ENCODE measurements around the gene SLC16A10.
"Not testable (repeated sequence)": the region's sequence is repeated elsewhere in the genome, so short reads cannot be mapped to it uniquely, and the experiment has no call there.

The SLC16A10 gene

GRCh38 chr6:111070105-111071005 is 16.9 kb upstream of the SLC16A10 start:
- TF ChIP-seq ZNF274 (IDR thresholded peaks at IDR 0.05; ENCODE audit: low read depth, low read length): no peak

GRCh38 chr6:111072801-111073360 is 14.4 kb upstream of the SLC16A10 start:
- TF ChIP-seq ZNF274 (IDR thresholded peaks at IDR 0.05; ENCODE audit: low read depth, low read length): no peak
- H3K4me3 ChIP-seq (ENCODE audit: low read length): no peak overlapping the region

More at GRCh38 chr6:111070105-111071005, 16.9 kb upstream of the SLC16A10 start:
- H3K4me3 ChIP-seq (ENCODE audit: low read length): no peak overlapping the region

GRCh38 chr6:111074311-111074710 is 13.0 kb upstream of the SLC16A10 start:
- H3K4me3 ChIP-seq (ENCODE audit: low read length): no peak overlapping the region
- TF ChIP-seq ZNF274 (IDR thresholded peaks at IDR 0.05; ENCODE audit: low read depth, low read length): no peak

- no peak for TF ChIP-seq ZNF274 (IDR thresholded peaks at IDR 0.05; ENCODE audit: low read depth, low read length)
- no peak overlapping the region for H3K4me3 ChIP-seq (ENCODE audit: low read length)
Measured at GRCh38 chr6:111076024-111076695, 11.1 kb upstream of the SLC16A10 start.

- TF ChIP-seq ZNF274 (IDR thresholded peaks at IDR 0.05; ENCODE audit: low read depth, low read length): no peak
- no peak overlapping the region for H3K4me3 ChIP-seq (ENCODE audit: low read length)
Measured at GRCh38 chr6:111080698-111081097, 6.6 kb upstream of the SLC16A10 start.

- TF ChIP-seq ZNF274 (IDR thresholded peaks at IDR 0.05; ENCODE audit: low read depth, low read length): no peak
- peak overlapping the region; percentile 65 for H3K4me3 ChIP-seq (ENCODE audit: low read length)
Measured at GRCh38 chr6:111086685-111087084, 618 bp upstream of the SLC16A10 start.

- peak overlapping the region; percentile 65 for H3K4me3 ChIP-seq (ENCODE audit: low read length)
- no peak for TF ChIP-seq ZNF274 (IDR thresholded peaks at IDR 0.05; ENCODE audit: low read depth, low read length)
Measured at GRCh38 chr6:111087871-111088667, 766 bp downstream of the SLC16A10 start.

GRCh38 chr6:111088668-111089003 is 1.3 kb downstream of the SLC16A10 start:
- peak overlapping the region; percentile 65 for H3K4me3 ChIP-seq (ENCODE audit: low read length)

GRCh38 chr6:111090766-111091165 is 3.5 kb downstream of the SLC16A10 start:
- no peak for TF ChIP-seq ZNF274 (IDR thresholded peaks at IDR 0.05; ENCODE audit: low read depth, low read length)
- no peak overlapping the region for H3K4me3 ChIP-seq (ENCODE audit: low read length)

More at GRCh38 chr6:111088668-111089003, 1.3 kb downstream of the SLC16A10 start:
- no peak for TF ChIP-seq ZNF274 (IDR thresholded peaks at IDR 0.05; ENCODE audit: low read depth, low read length)

GRCh38 chr6:111091987-111092386 is 4.7 kb downstream of the SLC16A10 start:
- no peak for TF ChIP-seq ZNF274 (IDR thresholded peaks at IDR 0.05; ENCODE audit: low read depth, low read length)
- H3K4me3 ChIP-seq (ENCODE audit: low read length): no peak overlapping the region

- H3K4me3 ChIP-seq (ENCODE audit: low read length): not testable (repeated sequence)
Measured at GRCh38 chr6:111095488-111095887, 8.2 kb downstream of the SLC16A10 start.

GRCh38 chr6:111096246-111096645 is 8.9 kb downstream of the SLC16A10 start:
- TF ChIP-seq ZNF274 (IDR thresholded peaks at IDR 0.05; ENCODE audit: low read depth, low read length): no peak

GRCh38 chr6:111098597-111098996 is 11.3 kb downstream of the SLC16A10 start:
- no peak for TF ChIP-seq ZNF274 (IDR thresholded peaks at IDR 0.05; ENCODE audit: low read depth, low read length)
- no peak overlapping the region for H3K4me3 ChIP-seq (ENCODE audit: low read length)

More at GRCh38 chr6:111096246-111096645, 8.9 kb downstream of the SLC16A10 start:
- no peak overlapping the region for H3K4me3 ChIP-seq (ENCODE audit: low read length)

GRCh38 chr6:111101987-111102386 is 14.7 kb downstream of the SLC16A10 start:
- TF ChIP-seq ZNF274 (IDR thresholded peaks at IDR 0.05; ENCODE audit: low read depth, low read length): no peak
- H3K4me3 ChIP-seq (ENCODE audit: low read length): no peak overlapping the region

Data from GM08714 (cell line).